K562 (cell line): Measurements from ENCODE around the gene SLC16A10. TPM values are rescaled to one million over a fixed set of nuclear protein-coding genes. Genes with fewer than 3 reads are reported as not detected.

ENCODE experiments used
- ATAC-seq: fragments of 200-7000 bp; cut with Tn5 transposase; 3 replicates; pipeline ENCODE4 v1.9.1; 2020; ENCODE audit warnings: moderate library complexity
- BruUV-seq: library from RNA; stranded (reverse); fragments of 400-500 nt; replicated peaks from 2 replicates; lab custom pipeline; 2021; lab: Mats Ljungman, UMichigan
- CTCF ChIA-PET: fragments of 300-600 bp; formaldehyde crosslinking; extraction: SDS; loops from one replicate; lab custom pipeline; 2021; ENCODE audit warnings: low intra/inter-chr PET ratio; lab: Yijun Ruan, JAX
- POLR2A ChIA-PET: fragments of 300-600, 350-650 bp; sonication (Branson Sonifier 250); formaldehyde crosslinking; extraction: SDS; loops from one replicate; lab custom pipeline; 2021; ENCODE audit warnings: antibody characterized with exemption, inconsistent platforms; lab: Yijun Ruan, JAX
- DNase-seq, 4 experiments: peaks; one replicate each; pipeline versions ENCODE4 v3.0.0 to v3.0.0-alpha.2; 2011 to 2018; ENCODE audit warnings: low spot score in 3 of 4, mixed read lengths in 3 of 4; ENCODE audit errors: extremely low read depth in 1 of 4
- FAIRE-seq: peaks from 2 replicates; lab custom pipeline; 2011; peaks lifted over from hg19 to GRCh38; lab: Jason Lieb, UNC
- H2AFZ ChIP-seq: 2 replicates; pipeline ENCODE4 v1.6.0; 2011; ENCODE audit warnings: low read depth, low read length, control low read depth, inconsistent platforms
- H3K27ac ChIP-seq: fragments of 200-600 bp; 3 replicates; pipeline ENCODE4 v1.8.0; 2011; ENCODE audit warnings: low read depth, mild to moderate bottlenecking, control low read depth, inconsistent platforms, low read length, moderate library complexity, mixed read lengths; ENCODE audit errors: extremely low read depth
- H3K27me3 ChIP-seq, 2 experiments: fragments of 300-600 bp in 1 of 2; 2 replicates in 1 of 2; 3 replicates in 1 of 2; pipeline versions ENCODE4 v1.6.0 to v1.8.0; 2011; ENCODE audit warnings: inconsistent platforms in 2 of 2, low read length in 2 of 2, mild to moderate bottlenecking in 1 of 2, mixed read lengths in 1 of 2, moderate library complexity in 1 of 2; ENCODE audit not compliant: control insufficient read depth in 2 of 2, insufficient read depth in 2 of 2
- H3K36me3 ChIP-seq: fragments of 300-600 bp; 3 replicates; pipeline ENCODE4 v1.8.0; 2011; ENCODE audit warnings: mild to moderate bottlenecking, low read length, inconsistent platforms; ENCODE audit not compliant: control insufficient read depth, insufficient read depth
- H3K4me1 ChIP-seq, 2 experiments: fragments of 200-600 bp in 1 of 2; replicated peaks in 1 of 2; 2 replicates in 1 of 2; 3 replicates in 1 of 2; pipeline versions ENCODE4 v1.5.1 to v1.8.0; 2011; ENCODE audit warnings: inconsistent platforms in 2 of 2, low read length in 2 of 2, mild to moderate bottlenecking in 1 of 2, mixed read lengths in 1 of 2, moderate library complexity in 1 of 2; ENCODE audit not compliant: control insufficient read depth in 2 of 2, insufficient read depth in 2 of 2
- H3K4me2 ChIP-seq: 2 replicates; pipeline ENCODE4 v1.6.1; 2011; ENCODE audit warnings: low read length, control low read depth, inconsistent platforms, mixed read lengths; ENCODE audit not compliant: insufficient read depth
- H3K4me3 ChIP-seq: fragments of 200-600 bp; sonication (generic), shearing (Covaris generic); 2 replicates; pipeline ENCODE4 v1.5.1; 2016; ENCODE audit warnings: control low read depth, inconsistent platforms
- H3K79me2 ChIP-seq: fragments of 200-600 bp; 3 replicates; pipeline ENCODE4 v1.8.0; 2011; ENCODE audit warnings: low read length, inconsistent platforms; ENCODE audit not compliant: control insufficient read depth, insufficient read depth
- H3K9ac ChIP-seq, 2 experiments: 2 replicates each; pipeline versions ENCODE4 v1.6.0 to v1.6.1; 2011; ENCODE audit warnings: low read depth in 2 of 2, low read length in 2 of 2, control low read depth in 1 of 2, inconsistent platforms in 1 of 2, mild to moderate bottlenecking in 1 of 2, mixed read lengths in 1 of 2; ENCODE audit not compliant: insufficient read depth in 1 of 2
- H3K9me1 ChIP-seq: one replicate; pipeline ENCODE4 v1.6.0; 2011; ENCODE audit warnings: inconsistent platforms, mild to moderate bottlenecking, low read length, moderate library complexity; ENCODE audit not compliant: control insufficient read depth, insufficient read depth
- H3K9me3 ChIP-seq: replicated peaks from 2 replicates; pipeline ENCODE4 v1.5.1; 2011; ENCODE audit warnings: low read depth, low read length, inconsistent platforms; ENCODE audit not compliant: control insufficient read depth, insufficient read depth
- H4K20me1 ChIP-seq: replicated peaks from 2 replicates; pipeline ENCODE4 v1.6.1; 2011; ENCODE audit warnings: low read length, inconsistent platforms, mixed read lengths; ENCODE audit not compliant: control insufficient read depth, insufficient read depth
- C11orf30 ChIP-seq: fragments of 450-650 bp; IDR thresholded peaks from 2 replicates; pipeline ENCODE4 v1.6.1; 2016; ENCODE audit warnings: low read depth, mild to moderate bottlenecking
- CC2D1A ChIP-seq: fragments of 450-650 bp; IDR thresholded peaks from 2 replicates; pipeline ENCODE4 v1.6.1; 2017; ENCODE audit warnings: mild to moderate bottlenecking
- GATAD2B ChIP-seq: fragments of 450-650 bp; IDR thresholded peaks from 2 replicates; pipeline ENCODE4 v1.6.1; 2017; ENCODE audit warnings: mild to moderate bottlenecking, borderline replicate concordance
- IFI16 ChIP-seq: fragments of 250-450 bp; sonication (Bioruptor Pico); IDR thresholded peaks from 2 replicates; pipeline ENCODE4 v2.1.2; 2022; ENCODE audit warnings: mild to moderate bottlenecking, inconsistent platforms
- MAFG ChIP-seq: fragments of 450-650 bp; conservative IDR thresholded peaks from 2 replicates; pipeline ENCODE4 v1.6.1; 2016; ENCODE audit warnings: missing genetic modification characterization, missing compliant biosample characterization
- SIRT6 ChIP-seq: IDR thresholded peaks from one replicate; pipeline ENCODE4 v1.6.1; 2012; ENCODE audit warnings: low read depth, mild to moderate bottlenecking, control low read depth, inconsistent platforms, low read length, moderate library complexity
- ZEB2 ChIP-seq: fragments of 450-650 bp; IDR thresholded peaks from 2 replicates; pipeline ENCODE4 v1.6.1; 2016
- ZNF316 ChIP-seq: fragments of 450-650 bp; IDR thresholded peaks from 2 replicates; pipeline ENCODE4 v1.6.1; 2016
- ZNF586 ChIP-seq: fragments of 450-650 bp; formaldehyde crosslinking; conservative IDR thresholded peaks from 2 replicates; pipeline ENCODE4 v1.4.0; 2020; ENCODE audit warnings: mild to moderate bottlenecking, moderate library complexity
- WGBS: fragments of 100-300 bp; shearing (Covaris generic); methylation state at CpG from one replicate; pipeline ENCODE4 v1.1.6; 2016; ENCODE audit warnings: low coverage, mixed read lengths; ENCODE audit not compliant: insufficient coverage; ENCODE audit errors: missing lambda C conversion rate; 5-methylcytosine and 5-hydroxymethylcytosine counted together
- in situ Hi-C: fragments of 300-500 bp; cut with MboI; formaldehyde crosslinking; loops from 4 replicates; pipeline ENCODE4 v1.15.0; 2018; ENCODE audit warnings: inconsistent platforms, mixed read lengths
- intact Hi-C: fragments of 100-400 bp; cut with micrococcal nuclease; formaldehyde crosslinking; loops from 2 replicates; pipeline ENCODE4 v1.14.2; 2022
- polyA plus RNA-seq, 8 experiments: library from polyadenylated mRNA; depleted of rRNA in 4 of 8; stranded (reverse) in 5 of 8; unstranded in 3 of 8; fragments of >200 nt; fragmentation: Nextera tagmentation in 2 of 8; fragmentation: Illumina TruSeq in 1 of 8; extraction: Ambion mirVana in 2 of 8; extraction: Trizol in 1 of 8; gene quantifications; 2 replicates each; pipeline versions ENCODE4 v1.2.1 to v1.2.3, GENCODE V29; 2011 to 2014; ENCODE audit warnings: inconsistent platforms in 1 of 8, missing spikeins in 1 of 8
- total RNA-seq, 7 experiments: library from RNA; depleted of rRNA in 6 of 7; stranded (reverse); fragments of >200 nt in 6 of 7; fragmentation: Illumina TruSeq in 2 of 7; extraction: Trizol in 2 of 7; gene quantifications; 2 replicates each; pipeline versions ENCODE4 v1.2.1 to v1.2.3, GENCODE V29; 2011 to 2021; ENCODE audit warnings: low replicate concordance in 1 of 7
- TF ChIP-seq, protein P1 (sequence below): fragments of 450-650 bp; IDR thresholded peaks from 2 replicates; pipeline ENCODE4 v1.6.1; 2016; ENCODE audit warnings: low read depth

Gene SLC16A10
- total and polyA plus RNA-seq, 9 of the 15 experiments (the other 6 are each of a cell fraction or from before 2014, with no cell fraction given), result 0.02 to 0.54 (median 0.24) TPM; not detected in 4

DNA sequence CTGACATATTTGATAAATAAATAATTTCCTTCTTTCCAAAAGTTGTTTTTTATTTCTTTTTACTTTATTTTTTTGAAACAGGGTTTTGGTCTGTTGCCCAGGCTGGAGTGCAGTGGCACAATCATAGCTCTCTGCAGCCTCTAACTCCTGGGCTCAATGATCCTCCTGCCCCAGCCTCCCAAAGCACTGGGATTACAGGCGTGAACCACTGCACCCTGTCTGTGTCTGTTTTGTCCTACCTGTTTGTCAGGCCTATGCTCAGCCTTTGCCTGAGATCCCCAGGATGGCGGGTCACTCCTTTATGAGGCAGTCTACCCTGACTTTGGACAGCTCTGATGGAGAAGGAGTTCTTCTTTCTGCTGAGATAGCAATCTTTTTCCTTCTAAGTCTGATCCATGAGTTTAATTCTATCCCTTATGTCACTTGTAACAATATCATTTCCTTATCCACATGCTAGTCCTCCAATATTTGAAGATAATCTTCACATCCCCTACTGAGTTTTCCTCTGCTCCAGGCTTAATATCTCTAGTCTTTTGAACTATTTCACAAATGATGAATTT, 14.4 kb upstream of the SLC16A10 start:
- POLR2A ChIA-PET, result interaction anchor here (0.8 kb wide), 1 partner anchor 16 kb away, joined by 3 read pairs; no protein-coding TSS in a partner anchor
- no peak for DNase-seq
- in situ Hi-C loops, result no loop called here
- Histone ChIP-seq H3K4me1 (no peaks in the 10 kb centered on the region), H3K4me2 (no peak overlapping the region), H3K9me1 (no peaks in the 10 kb centered on the region), H2AFZ (no peak overlapping the region), H3K36me3 (no peaks in the 10 kb centered on the region), H3K4me3 (no peak overlapping the region), H3K79me2 (no peaks in the 10 kb centered on the region), H3K27ac (no peak overlapping the region), H3K9me3 (no peaks in the 10 kb centered on the region), H4K20me1 (no peaks in the 10 kb centered on the region), H3K27me3 (peaks cover 9 to 13% of the 10 kb centered on the region in 2 experiments)
- FAIRE-seq, result no peak
- BruUV-seq, result no TSS peak
- no peak for ATAC-seq
- intact Hi-C loops, result no loop called here
- WGBS, result 5% methylated on average over 2 of the region's 2 CpGs
- CTCF ChIA-PET, result no interaction called here
- TF ChIP-seq MAFG, result peak; percentile 41
- peak; percentile 57; the same call in 1 of the 2 replicates for TF ChIP-seq ZNF316
- TF ChIP-seq C11orf30, result peak; percentile 48; the same call in 1 of the 2 replicates
- TF ChIP-seq CC2D1A, result no peak
- TF ChIP-seq, all 486 proteins: peak for 3
- no peak overlapping the region for H3K9ac ChIP-seq

DNA sequence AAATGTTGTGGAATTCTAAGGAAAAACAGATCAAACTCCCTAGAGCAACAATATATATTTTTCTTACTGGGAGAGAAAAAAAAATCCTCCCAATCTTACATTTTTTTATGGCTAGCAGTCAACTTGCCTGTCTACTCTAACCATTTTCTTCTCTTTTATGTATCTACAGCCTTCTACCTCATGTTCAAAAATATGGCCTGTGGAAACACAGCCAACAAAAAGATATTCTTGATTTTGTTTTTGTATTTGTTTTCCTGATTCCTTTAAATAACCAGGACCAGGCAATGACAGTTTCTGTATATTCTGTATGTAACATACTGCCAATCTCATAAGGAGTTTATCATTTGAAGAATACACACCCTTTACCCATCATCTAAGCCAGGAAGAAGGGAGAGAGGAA, 13.0 kb upstream of the SLC16A10 start:
- ATAC-seq, result no peak
- CTCF ChIA-PET, result no interaction called here
- no peak for TF ChIP-seq GATAD2B
- TF ChIP-seq, protein P1, sequence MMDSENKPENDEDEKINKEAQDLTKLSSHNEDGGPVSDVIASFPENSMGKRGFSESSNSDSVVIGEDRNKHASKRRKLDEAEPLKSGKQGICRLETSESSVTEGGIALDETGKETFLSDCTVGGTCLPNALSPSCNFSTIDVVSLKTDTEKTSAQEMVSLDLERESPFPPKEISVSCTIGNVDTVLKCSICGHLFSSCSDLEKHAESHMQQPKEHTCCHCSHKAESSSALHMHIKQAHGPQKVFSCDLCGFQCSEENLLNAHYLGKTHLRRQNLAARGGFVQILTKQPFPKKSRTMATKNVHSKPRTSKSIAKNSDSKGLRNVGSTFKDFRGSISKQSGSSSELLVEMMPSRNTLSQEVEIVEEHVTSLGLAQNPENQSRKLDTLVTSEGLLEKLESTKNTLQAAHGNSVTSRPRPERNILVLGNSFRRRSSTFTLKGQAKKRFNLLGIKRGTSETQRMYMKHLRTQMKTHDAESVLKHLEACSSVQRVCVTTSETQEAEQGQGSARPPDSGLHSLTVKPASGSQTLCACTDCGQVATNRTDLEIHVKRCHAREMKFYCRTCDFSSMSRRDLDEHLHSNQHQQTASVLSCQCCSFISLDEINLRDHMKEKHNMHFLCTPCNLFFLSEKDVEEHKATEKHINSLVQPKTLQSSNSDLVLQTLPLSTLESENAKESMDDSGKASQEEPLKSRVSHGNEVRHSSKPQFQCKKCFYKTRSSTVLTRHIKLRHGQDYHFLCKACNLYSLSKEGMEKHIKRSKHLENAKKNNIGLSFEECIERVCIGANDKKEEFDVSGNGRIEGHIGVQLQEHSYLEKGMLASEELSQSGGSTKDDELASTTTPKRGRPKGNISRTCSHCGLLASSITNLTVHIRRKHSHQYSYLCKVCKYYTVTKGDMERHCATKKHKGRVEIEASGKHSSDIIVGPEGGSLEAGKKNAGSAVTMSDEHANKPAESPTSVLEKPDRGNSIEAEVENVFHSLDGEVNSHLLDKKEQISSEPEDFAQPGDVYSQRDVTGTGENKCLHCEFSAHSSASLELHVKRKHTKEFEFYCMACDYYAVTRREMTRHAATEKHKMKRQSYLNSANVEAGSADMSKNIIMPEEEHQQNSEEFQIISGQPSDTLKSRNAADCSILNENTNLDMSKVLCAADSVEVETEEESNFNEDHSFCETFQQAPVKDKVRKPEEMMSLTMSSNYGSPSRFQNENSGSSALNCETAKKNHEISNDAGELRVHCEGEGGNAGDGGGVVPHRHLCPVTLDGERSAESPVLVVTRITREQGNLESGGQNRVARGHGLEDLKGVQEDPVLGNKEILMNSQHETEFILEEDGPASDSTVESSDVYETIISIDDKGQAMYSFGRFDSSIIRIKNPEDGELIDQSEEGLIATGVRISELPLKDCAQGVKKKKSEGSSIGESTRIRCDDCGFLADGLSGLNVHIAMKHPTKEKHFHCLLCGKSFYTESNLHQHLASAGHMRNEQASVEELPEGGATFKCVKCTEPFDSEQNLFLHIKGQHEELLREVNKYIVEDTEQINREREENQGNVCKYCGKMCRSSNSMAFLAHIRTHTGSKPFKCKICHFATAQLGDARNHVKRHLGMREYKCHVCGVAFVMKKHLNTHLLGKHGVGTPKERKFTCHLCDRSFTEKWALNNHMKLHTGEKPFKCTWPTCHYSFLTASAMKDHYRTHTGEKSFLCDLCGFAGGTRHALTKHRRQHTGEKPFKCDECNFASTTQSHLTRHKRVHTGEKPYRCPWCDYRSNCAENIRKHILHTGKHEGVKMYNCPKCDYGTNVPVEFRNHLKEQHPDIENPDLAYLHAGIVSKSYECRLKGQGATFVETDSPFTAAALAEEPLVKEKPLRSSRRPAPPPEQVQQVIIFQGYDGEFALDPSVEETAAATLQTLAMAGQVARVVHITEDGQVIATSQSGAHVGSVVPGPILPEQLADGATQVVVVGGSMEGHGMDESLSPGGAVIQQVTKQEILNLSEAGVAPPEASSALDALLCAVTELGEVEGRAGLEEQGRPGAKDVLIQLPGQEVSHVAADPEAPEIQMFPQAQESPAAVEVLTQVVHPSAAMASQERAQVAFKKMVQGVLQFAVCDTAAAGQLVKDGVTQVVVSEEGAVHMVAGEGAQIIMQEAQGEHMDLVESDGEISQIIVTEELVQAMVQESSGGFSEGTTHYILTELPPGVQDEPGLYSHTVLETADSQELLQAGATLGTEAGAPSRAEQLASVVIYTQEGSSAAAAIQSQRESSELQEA, result no peak
- no peak for TF ChIP-seq ZNF586 (CRISPR knock-in tag)
- no peak for TF ChIP-seq ZEB2
- no peak for TF ChIP-seq SIRT6
- no peak for TF ChIP-seq IFI16

More for the DNA sequence above, 13.0 kb upstream of the SLC16A10 start:
- intact Hi-C loops, result no loop called here
- Histone ChIP-seq H3K4me3 (no peak overlapping the region), H3K36me3 (no peaks in the 10 kb centered on the region), H3K9ac (no peak overlapping the region), H3K9me1 (no peaks in the 10 kb centered on the region), H2AFZ (no peak overlapping the region), H4K20me1 (no peaks in the 10 kb centered on the region), H3K27me3 (peaks cover 4 to 9% of the 10 kb centered on the region in 2 experiments; a peak in 4 of 5 replicates), H3K4me2 (no peak overlapping the region), H3K4me1 (no peaks in the 10 kb centered on the region), H3K9me3 (no peaks in the 10 kb centered on the region), H3K79me2 (no peaks in the 10 kb centered on the region), H3K27ac (no peak overlapping the region)
- no TSS peak for BruUV-seq
- POLR2A ChIA-PET, result no interaction called here
- in situ Hi-C loops, result no loop called here
- DNase-seq (no peak), FAIRE-seq (no peak)
